Measurements from ENCODE around the gene DBF4.

DBF4 gene

GRCh38 chr7:87948371-87948770 is 72.1 kb downstream of the DBF4 start:
- DNase-seq (ENCODE audit: low read depth, low spot score) = no peak

Data from brain pericyte (primary cell).